GM19023 (cell line): ENCODE data around the gene C9orf50.
A peak's percentile ranks its signal among the peaks of the same experiment; 100 is the strongest.
"Not testable (repeated sequence)": the region's sequence is repeated elsewhere in the genome, so short reads cannot be mapped to it uniquely, and the experiment has no call there.

Experiments used
- ATAC-seq: cut with Tn5 transposase; IDR thresholded peaks from one replicate; pipeline ENCODE4 v1.9.1; 2021; ENCODE audit warnings: mild to moderate bottlenecking, moderate library complexity; ENCODE audit not compliant: unreplicated experiment

The C9orf50 gene

GRCh38 chr9:129648092-129648763 is 27.3 kb upstream of the C9orf50 start:
- no peak for ATAC-seq

- no peak for ATAC-seq
Observed at GRCh38 chr9:129647635-129648034, 26.7 kb upstream of the C9orf50 start.

- no peak for ATAC-seq
Observed at GRCh38 chr9:129646654-129647053, 25.8 kb upstream of the C9orf50 start.

- ATAC-seq = no peak
Observed at GRCh38 chr9:129646252-129646651, 25.4 kb upstream of the C9orf50 start.

GRCh38 chr9:129644902-129645301 is 24.0 kb upstream of the C9orf50 start:
- no peak for ATAC-seq

- no peak for ATAC-seq
Observed at GRCh38 chr9:129644365-129644764, 23.5 kb upstream of the C9orf50 start.

- no peak for ATAC-seq
Observed at GRCh38 chr9:129643706-129644105, 22.8 kb upstream of the C9orf50 start.

- ATAC-seq = peak; percentile 85
Observed at GRCh38 chr9:129641750-129642585, 21.1 kb upstream of the C9orf50 start, which contains the start of gene ASB6. Gene ASB6, minus strand, starts transcription at chr9:129642151. Its CDS starts 152 bp downstream, at chr9:129641999.

GRCh38 chr9:129640871-129641749 is 20.2 kb upstream of the C9orf50 start:
- ATAC-seq = peak; percentile 25

- no peak for ATAC-seq
Observed at GRCh38 chr9:129640086-129640870, 19.4 kb upstream of the C9orf50 start.

GRCh38 chr9:129639756-129640085 is 18.8 kb upstream of the C9orf50 start:
- ATAC-seq = no peak

GRCh38 chr9:129639034-129639630 is 18.2 kb upstream of the C9orf50 start:
- ATAC-seq = no peak

GRCh38 chr9:129637673-129638439 is 17.0 kb upstream of the C9orf50 start:
- no peak for ATAC-seq

GRCh38 chr9:129637102-129637501 is 16.2 kb upstream of the C9orf50 start:
- ATAC-seq = no peak

- ATAC-seq = not testable (repeated sequence)
Observed at GRCh38 chr9:129636343-129636742, 15.4 kb upstream of the C9orf50 start.

GRCh38 chr9:129635099-129636065 is 14.5 kb upstream of the C9orf50 start:
- ATAC-seq = no peak

GRCh38 chr9:129633848-129634247 is 12.9 kb upstream of the C9orf50 start:
- no peak for ATAC-seq

GRCh38 chr9:129633207-129633606 is 12.3 kb upstream of the C9orf50 start:
- ATAC-seq = no peak
